Measurements from ENCODE around the gene SMAD9. TPM values are rescaled to one million over a fixed set of nuclear protein-coding genes. Genes with fewer than 3 reads are reported as not detected.

Gene SMAD9
- total RNA-seq, 1 donor from 2014 or later, result 0.05 TPM

GRCh38 chr13:36866232-36866631 is 53.8 kb downstream of the SMAD9 start:
- no peak for DNase-seq
- H3K4me1 Mint-ChIP-seq, result peaks cover 11% of the 10 kb centered on the region
- intact Hi-C loops (cut with micrococcal nuclease), result no loop called here
- H3K27me3 Mint-ChIP-seq, result peaks cover 24% of the 10 kb centered on the region
- H3K4me3 Mint-ChIP-seq, result no peak overlapping the region
- H3K36me3 Mint-ChIP-seq (ENCODE audit: low read depth), result no peaks in the 10 kb centered on the region
- H3K27ac Mint-ChIP-seq, result no peak overlapping the region
- no peaks in the 10 kb centered on the region for H3K9me3 Mint-ChIP-seq

DNA sequence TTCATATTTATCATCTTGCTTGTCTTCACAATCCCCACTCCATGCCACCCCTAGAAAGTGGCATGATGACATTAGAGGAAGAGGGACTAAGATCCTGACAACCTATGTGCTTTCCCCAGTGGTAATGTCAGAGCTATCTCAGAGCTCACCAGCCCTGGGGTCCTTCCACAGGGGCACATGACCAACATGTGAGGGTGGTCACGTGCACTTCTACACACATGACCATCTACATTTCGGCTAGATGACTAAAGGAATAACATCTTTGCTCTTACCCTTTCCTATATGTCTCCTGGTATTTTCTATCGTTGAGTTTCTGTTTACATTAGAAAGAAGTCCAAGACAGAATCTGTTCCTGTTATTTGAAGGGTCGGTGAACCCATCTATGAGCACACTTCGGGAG is 54.8 kb downstream of the SMAD9 start:
- Mint-ChIP-seq H3K4me1 (peaks cover 11% of the 10 kb centered on the region), H3K36me3 (ENCODE audit: low read depth) (no peaks in the 10 kb centered on the region), H3K27me3 (peaks cover 24% of the 10 kb centered on the region), H3K27ac (no peak overlapping the region), H3K9me3 (no peaks in the 10 kb centered on the region), H3K4me3 (no peak overlapping the region)
- intact Hi-C loops (cut with micrococcal nuclease), result no loop called here
- DNase-seq, result no peak

GRCh38 chr13:36862722-36863121 is 57.3 kb downstream of the SMAD9 start:
- Mint-ChIP-seq H3K27me3 (peaks cover 28% of the 10 kb centered on the region), H3K36me3 (ENCODE audit: low read depth) (no peaks in the 10 kb centered on the region), H3K9me3 (no peaks in the 10 kb centered on the region), H3K4me1 (peaks cover 11% of the 10 kb centered on the region), H3K4me3 (no peak overlapping the region), H3K27ac (no peak overlapping the region)
- intact Hi-C loops (cut with micrococcal nuclease), result no loop called here
- no peak for DNase-seq

DNA sequence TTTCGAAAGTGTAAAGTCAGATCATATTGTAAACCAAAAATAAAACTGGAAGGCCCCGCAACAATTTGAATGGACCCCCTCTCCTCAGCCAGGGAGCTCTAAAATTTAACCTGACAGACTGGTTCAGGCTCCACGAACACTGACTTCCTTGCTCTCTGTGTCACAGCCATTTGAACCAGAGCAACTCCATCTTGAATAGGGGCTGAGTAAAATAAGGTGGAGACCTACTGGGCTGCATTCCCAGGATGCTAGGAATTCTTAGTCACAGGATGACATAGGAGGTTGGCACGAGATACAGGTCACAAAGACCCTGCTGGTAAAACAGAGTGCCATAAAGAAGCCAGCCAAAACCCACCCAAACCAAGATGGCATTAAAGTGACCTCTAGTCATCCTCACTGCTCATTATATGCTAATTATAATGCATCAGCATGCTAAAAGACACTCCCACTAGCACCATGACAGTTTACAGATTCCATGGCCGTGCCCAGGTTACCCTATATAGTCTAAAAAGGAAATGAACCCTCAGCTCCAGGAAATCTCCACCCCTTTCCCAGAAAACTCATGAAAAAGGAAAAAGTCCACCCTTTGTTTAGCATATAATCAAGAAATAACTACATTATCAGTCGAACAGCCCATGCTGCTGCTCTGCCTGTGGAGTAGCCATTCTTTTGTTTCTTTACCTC is 57.9 kb downstream of the SMAD9 start:
- intact Hi-C loops (cut with micrococcal nuclease), result no loop called here
- no peak overlapping the region for H3K27ac Mint-ChIP-seq
- peaks cover 14% of the 10 kb centered on the region for H3K4me1 Mint-ChIP-seq
- no peak for DNase-seq
- H3K36me3 Mint-ChIP-seq (ENCODE audit: low read depth), result no peaks in the 10 kb centered on the region
- no peaks in the 10 kb centered on the region for H3K9me3 Mint-ChIP-seq
- H3K27me3 Mint-ChIP-seq, result peaks cover 23% of the 10 kb centered on the region
- no peak overlapping the region for H3K4me3 Mint-ChIP-seq

DNA sequence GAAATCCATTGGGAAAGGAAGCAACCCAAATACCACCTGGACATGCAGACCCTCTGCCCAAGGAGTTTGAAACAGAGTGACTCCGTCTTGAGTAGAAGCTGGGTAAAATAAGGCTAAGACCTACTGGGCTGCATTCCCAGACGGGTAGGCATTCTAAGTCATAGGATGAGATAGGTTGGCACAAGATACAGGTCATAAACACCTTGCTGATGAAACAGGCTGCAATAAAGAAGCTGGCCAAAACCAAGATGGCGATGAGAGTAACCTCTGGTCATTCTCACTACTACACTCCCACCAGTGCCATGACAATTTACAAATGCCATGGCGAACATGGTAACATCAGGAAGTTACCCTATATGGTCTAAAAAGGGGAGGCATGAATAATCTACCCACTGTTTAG is 60.8 kb downstream of the SMAD9 start:
- no peaks in the 10 kb centered on the region for H3K9me3 Mint-ChIP-seq
- intact Hi-C loops (cut with micrococcal nuclease), result loop anchor here (5.0 kb wide), 1 partner anchor 42 kb away; the partner anchor contains the start of gene RFXAP
- H3K4me3 Mint-ChIP-seq, result no peak overlapping the region
- H3K27ac Mint-ChIP-seq, result no peak overlapping the region
- H3K4me1 Mint-ChIP-seq, result peaks cover 16% of the 10 kb centered on the region
- peaks cover 14% of the 10 kb centered on the region for H3K27me3 Mint-ChIP-seq
- DNase-seq, result no peak
- H3K36me3 Mint-ChIP-seq (ENCODE audit: low read depth), result no peaks in the 10 kb centered on the region

DNA sequence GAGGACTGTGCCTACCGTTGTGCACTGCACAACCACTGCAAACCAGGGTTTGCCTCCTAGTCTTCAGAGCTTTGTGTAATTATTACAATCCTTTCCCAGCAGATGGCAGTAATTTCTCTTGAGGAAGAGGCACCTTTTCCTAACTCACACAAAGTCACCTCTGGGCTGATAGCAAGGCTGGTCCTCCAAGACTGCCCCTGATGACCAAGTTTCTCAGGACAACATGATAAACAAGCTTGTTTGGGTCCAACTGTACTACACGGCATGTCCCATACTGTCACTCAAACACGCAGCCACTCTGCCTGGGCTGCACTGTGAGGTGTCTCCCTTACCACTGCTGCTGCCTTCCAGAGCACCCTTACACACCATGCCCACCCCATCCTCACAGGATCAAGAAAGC is 61.7 kb downstream of the SMAD9 start:
- no peak overlapping the region for H3K4me3 Mint-ChIP-seq
- intact Hi-C loops (cut with micrococcal nuclease), result loop anchor here (1.0 to 5.0 kb wide), 2 partner anchors 41 to 123 kb away; partner anchors contain the start of gene RFXAP
- no peak overlapping the region for H3K27ac Mint-ChIP-seq
- H3K9me3 Mint-ChIP-seq, result no peaks in the 10 kb centered on the region
- H3K36me3 Mint-ChIP-seq (ENCODE audit: low read depth), result no peaks in the 10 kb centered on the region
- peaks cover 8% of the 10 kb centered on the region for H3K27me3 Mint-ChIP-seq
- peak; percentile 65 for DNase-seq
- peaks cover 16% of the 10 kb centered on the region for H3K4me1 Mint-ChIP-seq

DNA sequence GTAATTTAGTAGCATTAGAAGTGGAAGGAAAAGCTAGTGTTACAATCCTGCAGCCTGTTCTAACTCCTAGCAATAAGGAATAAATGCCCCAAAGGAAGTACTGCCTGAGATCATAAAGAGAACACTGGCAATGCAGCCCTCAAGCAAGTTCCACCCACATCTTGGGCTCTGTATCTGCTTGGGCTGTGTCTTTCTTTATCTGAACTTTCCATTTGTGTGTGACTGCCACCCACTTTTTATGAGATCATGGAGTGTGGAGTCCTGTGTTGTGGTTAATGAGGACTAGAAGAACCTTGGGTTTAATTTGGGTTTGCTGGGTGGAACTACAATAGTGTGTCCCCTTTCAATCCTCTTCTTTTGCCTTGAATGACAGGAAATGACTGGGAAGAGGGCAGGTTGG is 62.8 kb downstream of the SMAD9 start:
- H3K4me3 Mint-ChIP-seq, result peak overlapping the region; percentile 2
- peaks cover 10% of the 10 kb centered on the region for H3K4me1 Mint-ChIP-seq
- H3K36me3 Mint-ChIP-seq (ENCODE audit: low read depth), result no peaks in the 10 kb centered on the region
- H3K27ac Mint-ChIP-seq, result peak overlapping the region; percentile 7
- DNase-seq, result no peak
- peaks cover 5% of the 10 kb centered on the region for H3K27me3 Mint-ChIP-seq
- no peaks in the 10 kb centered on the region for H3K9me3 Mint-ChIP-seq
- intact Hi-C loops (cut with micrococcal nuclease), result loop anchor here (1.0 to 5.0 kb wide), 2 partner anchors 40 to 142 kb away; partner anchors contain the start of genes ALG5 and RFXAP

DNA sequence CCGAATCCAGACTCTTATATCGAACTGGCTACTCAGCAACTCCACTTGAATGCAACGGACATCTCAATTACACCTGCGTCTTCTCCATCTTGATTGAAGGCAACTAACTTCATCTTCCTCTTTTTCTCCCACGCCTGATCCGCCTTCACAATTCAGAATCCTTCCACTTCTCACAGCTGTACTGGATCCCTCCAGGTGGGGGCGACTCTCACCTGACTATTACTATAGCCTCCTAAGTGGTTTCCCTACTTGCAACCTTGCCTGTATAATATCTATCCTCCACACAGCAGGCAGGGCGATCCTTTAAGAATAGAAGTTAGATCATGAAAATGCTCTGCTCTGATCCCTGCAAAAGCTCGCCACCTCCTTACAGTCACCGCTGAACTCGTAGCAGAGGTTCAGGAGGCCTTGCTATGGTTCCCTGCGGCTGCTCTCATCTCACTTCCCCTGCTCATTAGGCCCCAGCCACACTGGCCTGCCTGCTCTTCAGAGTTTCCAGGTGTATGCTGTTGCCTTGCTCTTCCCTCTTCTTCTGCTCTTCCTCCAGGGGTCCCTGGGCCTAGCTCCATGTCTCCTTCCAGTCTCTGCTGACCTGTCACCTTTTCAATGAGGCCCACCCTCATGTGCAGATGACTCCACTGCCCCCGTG is 69.1 kb downstream of the SMAD9 start:
- Mint-ChIP-seq H3K9me3 (no peaks in the 10 kb centered on the region), H3K36me3 (ENCODE audit: low read depth) (no peaks in the 10 kb centered on the region), H3K4me1 (no peaks in the 10 kb centered on the region), H3K4me3 (no peak overlapping the region), H3K27ac (no peak overlapping the region), H3K27me3 (peaks cover 3% of the 10 kb centered on the region)
- intact Hi-C loops (cut with micrococcal nuclease), result no loop called here
- peak; percentile 60 for DNase-seq

GRCh38 chr13:36848199-36848982 is 71.6 kb downstream of the SMAD9 start:
- Mint-ChIP-seq H3K36me3 (ENCODE audit: low read depth) (peaks cover 4% of the 10 kb centered on the region), H3K27ac (no peak overlapping the region), H3K9me3 (no peaks in the 10 kb centered on the region), H3K4me3 (no peak overlapping the region), H3K27me3 (peaks cover 3% of the 10 kb centered on the region), H3K4me1 (no peaks in the 10 kb centered on the region)
- peak; percentile 59 for DNase-seq
- intact Hi-C loops (cut with micrococcal nuclease), result no loop called here

DNA sequence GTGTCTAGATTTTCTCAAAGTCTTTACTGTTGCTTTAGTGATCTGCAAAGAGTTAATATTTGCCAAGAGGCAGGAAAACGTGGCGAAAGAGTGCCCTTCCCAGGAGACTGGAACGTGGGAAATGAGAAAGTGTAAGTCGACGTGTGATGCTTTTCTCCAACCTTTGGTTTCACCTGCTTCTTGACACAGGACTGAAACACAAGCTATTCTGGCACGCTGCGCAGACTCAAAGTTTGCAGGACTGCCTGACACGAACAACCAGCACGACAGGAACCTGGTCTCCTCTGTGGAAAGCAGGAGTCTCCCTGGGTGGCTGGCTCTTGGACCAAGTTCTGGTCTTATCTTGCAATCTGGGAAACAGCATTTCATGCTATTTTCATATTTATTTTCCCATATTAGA is 72.4 kb downstream of the SMAD9 start:
- H3K27me3 Mint-ChIP-seq, result peaks cover 3% of the 10 kb centered on the region
- H3K27ac Mint-ChIP-seq, result no peak overlapping the region
- intact Hi-C loops (cut with micrococcal nuclease), result no loop called here
- no peak for DNase-seq
- H3K4me3 Mint-ChIP-seq, result no peak overlapping the region
- H3K9me3 Mint-ChIP-seq, result no peaks in the 10 kb centered on the region
- H3K4me1 Mint-ChIP-seq, result no peaks in the 10 kb centered on the region
- peaks cover 4% of the 10 kb centered on the region for H3K36me3 Mint-ChIP-seq (ENCODE audit: low read depth)

DNA sequence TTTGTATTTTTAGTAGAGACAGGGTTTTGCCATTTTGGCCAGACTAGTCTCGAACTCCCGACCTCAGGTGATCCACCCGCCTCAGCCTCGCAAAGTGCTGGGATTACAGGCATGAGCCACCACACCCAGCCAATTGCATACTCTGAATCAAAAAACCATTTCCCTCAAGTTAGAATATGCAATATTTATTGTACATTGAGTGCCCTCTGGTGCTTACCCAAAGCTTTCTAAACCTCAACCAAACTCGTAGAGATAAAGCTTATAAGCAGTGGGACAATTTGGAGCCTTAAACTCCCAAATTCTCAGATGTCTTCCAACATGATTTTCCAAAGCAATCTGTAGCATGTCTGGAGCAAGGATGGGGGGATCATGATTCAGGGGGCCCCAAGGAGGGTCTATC is 78.6 kb downstream of the SMAD9 start:
- intact Hi-C loops (cut with micrococcal nuclease), result no loop called here
- Mint-ChIP-seq H3K9me3 (no peaks in the 10 kb centered on the region), H3K4me1 (no peaks in the 10 kb centered on the region), H3K4me3 (no peak overlapping the region), H3K36me3 (ENCODE audit: low read depth) (peaks cover 4% of the 10 kb centered on the region), H3K27ac (no peak overlapping the region), H3K27me3 (no peaks in the 10 kb centered on the region)
- no peak for DNase-seq

- H3K27ac Mint-ChIP-seq, result no peak overlapping the region
- peaks cover 7% of the 10 kb centered on the region for H3K36me3 Mint-ChIP-seq (ENCODE audit: low read depth)
- intact Hi-C loops (cut with micrococcal nuclease), result no loop called here
- H3K27me3 Mint-ChIP-seq, result no peaks in the 10 kb centered on the region
- peaks cover 2% of the 10 kb centered on the region for H3K4me1 Mint-ChIP-seq
- H3K4me3 Mint-ChIP-seq, result no peak overlapping the region
- DNase-seq, result no peak
- no peaks in the 10 kb centered on the region for H3K9me3 Mint-ChIP-seq
Measured at GRCh38 chr13:36840718-36841250, 79.3 kb downstream of the SMAD9 start.

DNA sequence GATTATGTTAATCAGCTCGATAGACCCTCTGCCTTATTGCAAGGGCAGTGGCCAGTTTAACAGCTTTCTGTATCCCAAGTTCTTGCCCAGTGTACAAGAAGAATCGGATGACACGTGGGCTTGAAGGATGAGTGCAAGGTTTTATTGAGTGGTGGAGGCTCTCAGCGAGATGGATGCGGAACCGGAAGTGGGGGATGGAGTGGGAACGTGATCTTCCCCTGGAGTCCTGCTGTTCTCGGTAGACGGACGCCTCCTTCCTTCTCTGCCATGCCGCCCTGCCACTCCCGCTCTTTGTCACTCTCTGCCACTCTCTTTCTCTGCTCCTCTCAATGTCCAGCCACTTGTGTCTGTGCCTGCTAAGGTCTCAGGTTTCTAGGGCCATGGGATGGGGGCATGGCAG is 80.1 kb downstream of the SMAD9 start:
- DNase-seq, result no peak
- no peaks in the 10 kb centered on the region for H3K27me3 Mint-ChIP-seq
- H3K9me3 Mint-ChIP-seq, result no peaks in the 10 kb centered on the region
- no peak overlapping the region for H3K27ac Mint-ChIP-seq
- intact Hi-C loops (cut with micrococcal nuclease), result no loop called here
- H3K4me1 Mint-ChIP-seq, result peaks cover 5% of the 10 kb centered on the region
- H3K36me3 Mint-ChIP-seq (ENCODE audit: low read depth), result peaks cover 10% of the 10 kb centered on the region
- no peak overlapping the region for H3K4me3 Mint-ChIP-seq

- H3K36me3 Mint-ChIP-seq (ENCODE audit: low read depth), result peaks cover 10% of the 10 kb centered on the region
- no peak overlapping the region for H3K27ac Mint-ChIP-seq
- no peak for DNase-seq
- H3K9me3 Mint-ChIP-seq, result no peaks in the 10 kb centered on the region
- peaks cover 5% of the 10 kb centered on the region for H3K4me1 Mint-ChIP-seq
- H3K4me3 Mint-ChIP-seq, result no peak overlapping the region
- intact Hi-C loops (cut with micrococcal nuclease), result no loop called here
- H3K27me3 Mint-ChIP-seq, result no peaks in the 10 kb centered on the region
Measured at GRCh38 chr13:36839281-36839680, 80.8 kb downstream of the SMAD9 start.

Data from activated CD4-positive, alpha-beta T cell treated with anti-CD3 and anti-CD28 coated beads, Interleukin-2, amount 10 ng/mL, durations not matched to agents 24 days and 14 days (primary cell).